Tibial nerve (tissue), 3 donors: ENCODE data around the gene PXDN.

Source experiments
- CTCF ChIP-seq, 5 experiments: fragments of 200-600 bp in 3 of 5; fragments of 450-650 bp in 2 of 5; sonication (generic) in 3 of 5; IDR thresholded peaks; one replicate each; pipeline ENCODE4 v1.5.1; 2016 to 2019; ENCODE audit warnings: antibody characterized with exemption in 5 of 5, mild to moderate bottlenecking in 3 of 5, moderate library complexity in 2 of 5
- POLR2A ChIP-seq, 2 donors: fragments of 450-650 bp; IDR thresholded peaks; one replicate each; pipeline ENCODE4 v1.6.1; 2017; ENCODE audit warnings: antibody characterized with exemption in 2 of 2, mild to moderate bottlenecking in 2 of 2, moderate library complexity in 2 of 2

GRCh38 chr2:1652034-1652790 is 92.1 kb downstream of the PXDN start:
- TF ChIP-seq POLR2A (IDR thresholded peaks at IDR 0.05): no peak
- no peak for TF ChIP-seq CTCF (IDR thresholded peaks at IDR 0.05)
